Brain microvascular endothelial cell (primary cell): ENCODE results near the gene TENM3.

ENCODE experiments used
- DNase-seq: peaks from one replicate; pipeline ENCODE4 v3.0.0-alpha.2; 2020
- H3K27ac ChIP-seq: fragments of 250-450 bp; sonication (Bioruptor Pico); 2 replicates; pipeline ENCODE4 v1.5.1; 2020; ENCODE audit warnings: mild to moderate bottlenecking, moderate library complexity
- H3K27me3 ChIP-seq: fragments of 250-450 bp; sonication (Bioruptor Pico); replicated peaks from 2 replicates; pipeline ENCODE4 v1.5.1; 2020; ENCODE audit warnings: mild to moderate bottlenecking
- H3K36me3 ChIP-seq: fragments of 250-450 bp; sonication (Bioruptor Pico); replicated peaks from 2 replicates; pipeline ENCODE4 v1.5.1; 2020; ENCODE audit warnings: mild to moderate bottlenecking
- H3K4me3 ChIP-seq: 2 replicates; pipeline ENCODE4 v1.5.1; 2011; ENCODE audit warnings: low read depth, mild to moderate bottlenecking, control low read depth, low read length, moderate library complexity
- in situ Hi-C: cut with HindIII; loops from 2 replicates; pipeline ENCODE4 v1.10.0; 2017; ENCODE audit warnings: low sequenced_read_pairs, low pct_ligation_motif_present
- TF ChIP-seq, protein P1 (sequence below): IDR thresholded peaks from 2 replicates; pipeline ENCODE4 v1.5.1; 2011; ENCODE audit warnings: low read depth, mild to moderate bottlenecking, moderate library complexity, low read length, control low read depth, inconsistent platforms; ENCODE audit errors: missing control alignments

TENM3 gene

DNA sequence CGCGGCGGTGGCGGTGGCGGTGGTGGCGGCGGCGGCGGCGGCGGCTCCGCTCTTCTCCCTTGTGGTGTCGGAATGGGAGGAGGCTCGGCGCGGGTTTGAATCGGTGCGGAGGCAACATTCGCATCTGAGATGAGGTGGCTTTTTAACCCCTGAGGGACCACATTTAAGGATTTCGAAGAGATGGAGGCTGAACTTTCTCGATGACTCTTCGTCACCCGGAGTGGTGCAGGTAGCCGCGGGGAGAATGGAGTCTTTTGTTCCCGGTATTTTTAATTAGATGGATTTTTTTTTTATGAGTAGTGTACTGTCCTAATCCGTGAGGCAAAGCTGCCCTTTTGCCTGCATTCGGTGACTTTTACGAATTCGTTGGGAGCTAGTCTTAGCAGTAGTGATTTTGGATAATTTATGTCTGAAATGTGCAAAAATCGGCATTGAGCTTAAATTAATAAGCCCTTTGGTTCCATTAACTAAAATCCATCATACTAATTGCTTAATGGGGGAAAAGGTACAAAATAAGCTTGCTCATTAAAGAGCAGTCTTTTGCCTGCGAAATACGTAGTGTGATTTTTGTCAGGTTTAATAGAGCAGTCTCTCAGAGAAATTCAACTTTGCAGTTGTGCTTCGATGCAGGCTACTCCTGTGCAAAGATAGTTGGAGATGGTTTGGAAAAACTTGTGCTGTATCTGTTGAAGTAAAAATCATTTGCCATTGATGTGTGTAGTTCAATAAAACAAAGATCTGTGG, 206.2 kb downstream of the TENM3 start:
- Histone ChIP-seq H3K27ac (no peak overlapping the region), H3K4me3 (peak overlapping the region; percentile 76), H3K36me3 (no peaks in the 10 kb centered on the region), H3K27me3 (no peaks in the 10 kb centered on the region)
- TF ChIP-seq, protein P1, sequence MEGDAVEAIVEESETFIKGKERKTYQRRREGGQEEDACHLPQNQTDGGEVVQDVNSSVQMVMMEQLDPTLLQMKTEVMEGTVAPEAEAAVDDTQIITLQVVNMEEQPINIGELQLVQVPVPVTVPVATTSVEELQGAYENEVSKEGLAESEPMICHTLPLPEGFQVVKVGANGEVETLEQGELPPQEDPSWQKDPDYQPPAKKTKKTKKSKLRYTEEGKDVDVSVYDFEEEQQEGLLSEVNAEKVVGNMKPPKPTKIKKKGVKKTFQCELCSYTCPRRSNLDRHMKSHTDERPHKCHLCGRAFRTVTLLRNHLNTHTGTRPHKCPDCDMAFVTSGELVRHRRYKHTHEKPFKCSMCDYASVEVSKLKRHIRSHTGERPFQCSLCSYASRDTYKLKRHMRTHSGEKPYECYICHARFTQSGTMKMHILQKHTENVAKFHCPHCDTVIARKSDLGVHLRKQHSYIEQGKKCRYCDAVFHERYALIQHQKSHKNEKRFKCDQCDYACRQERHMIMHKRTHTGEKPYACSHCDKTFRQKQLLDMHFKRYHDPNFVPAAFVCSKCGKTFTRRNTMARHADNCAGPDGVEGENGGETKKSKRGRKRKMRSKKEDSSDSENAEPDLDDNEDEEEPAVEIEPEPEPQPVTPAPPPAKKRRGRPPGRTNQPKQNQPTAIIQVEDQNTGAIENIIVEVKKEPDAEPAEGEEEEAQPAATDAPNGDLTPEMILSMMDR = no peak
- DNase-seq = peak; percentile 35
- in situ Hi-C loops = no loop called here

DNA sequence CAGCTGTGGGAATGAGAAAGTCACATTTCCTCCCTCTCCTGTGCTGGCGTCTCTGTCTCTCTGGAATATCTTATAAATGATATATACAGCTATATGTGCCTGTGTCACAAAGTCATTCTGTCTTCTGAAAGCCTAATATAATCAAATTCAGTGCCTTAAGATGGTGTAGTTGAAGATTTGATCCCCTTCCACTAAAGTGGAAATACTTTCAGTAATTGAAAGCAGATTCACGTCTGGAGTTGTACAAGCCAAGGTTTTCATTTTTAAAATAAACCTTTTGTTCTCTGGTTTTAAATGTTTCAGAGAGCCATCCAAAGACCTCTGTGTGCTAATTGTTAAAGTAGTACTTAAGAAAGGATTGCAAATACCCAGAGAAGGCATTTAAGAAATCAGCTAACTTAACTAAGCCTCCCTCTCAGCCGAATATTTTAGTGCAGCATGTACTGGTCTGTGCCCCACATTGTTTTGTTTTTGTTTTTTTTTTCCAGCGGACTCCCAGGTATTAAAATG, 206.8 kb downstream of the TENM3 start:
- Histone ChIP-seq H3K27me3 (no peaks in the 10 kb centered on the region), H3K27ac (no peak overlapping the region), H3K36me3 (no peaks in the 10 kb centered on the region), H3K4me3 (peak overlapping the region; percentile 76)
- no peak for DNase-seq
- in situ Hi-C loops = no loop called here
- TF ChIP-seq, protein P1 = no peak

DNA sequence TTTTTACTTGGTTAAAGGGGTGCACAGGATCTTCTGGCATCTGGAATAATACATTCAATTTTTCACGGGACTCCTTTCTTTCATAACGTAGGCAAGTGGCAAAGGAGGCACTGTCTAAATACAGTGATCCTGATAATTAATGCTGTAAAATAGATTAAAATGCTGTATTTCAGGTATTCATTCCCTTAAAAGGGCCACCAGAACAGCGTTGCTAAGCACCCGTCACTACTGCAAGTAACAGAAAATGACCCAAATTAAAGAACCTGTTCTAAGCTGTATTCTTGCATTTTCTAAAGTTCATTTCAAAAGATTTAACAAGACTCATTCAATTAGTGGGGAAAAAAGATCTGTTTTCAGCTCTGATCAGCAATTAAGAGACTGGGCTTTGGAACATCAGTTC, 208.2 kb downstream of the TENM3 start:
- no peak for DNase-seq
- H3K36me3 ChIP-seq = no peaks in the 10 kb centered on the region
- TF ChIP-seq, protein P1 = no peak
- H3K4me3 ChIP-seq = no peak overlapping the region
- H3K27ac ChIP-seq = no peak overlapping the region
- no peaks in the 10 kb centered on the region for H3K27me3 ChIP-seq
- in situ Hi-C loops = no loop called here

DNA sequence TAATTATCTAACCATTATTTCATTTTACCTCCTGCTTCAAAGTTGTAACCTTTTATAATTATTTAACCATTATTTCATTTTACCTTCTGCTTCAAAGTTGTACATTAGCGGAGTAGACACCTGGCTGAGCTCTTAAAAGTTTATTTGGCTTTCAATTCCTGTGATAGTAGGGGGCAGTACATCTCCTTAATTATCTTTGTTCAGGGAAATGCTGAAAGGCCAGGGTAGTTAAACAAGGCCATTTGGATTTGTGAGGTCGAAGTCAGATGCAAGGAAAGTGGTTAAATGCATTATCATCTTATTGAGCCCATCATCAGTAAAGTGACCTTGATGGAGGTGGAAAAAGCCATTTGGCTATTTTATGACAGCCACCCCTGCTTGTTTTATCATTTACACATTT, 210.6 kb downstream of the TENM3 start:
- TF ChIP-seq, protein P1 = no peak
- DNase-seq = no peak
- in situ Hi-C loops = no loop called here
- Histone ChIP-seq H3K4me3 (no peak overlapping the region), H3K36me3 (no peaks in the 10 kb centered on the region), H3K27me3 (no peaks in the 10 kb centered on the region), H3K27ac (no peak overlapping the region)

DNA sequence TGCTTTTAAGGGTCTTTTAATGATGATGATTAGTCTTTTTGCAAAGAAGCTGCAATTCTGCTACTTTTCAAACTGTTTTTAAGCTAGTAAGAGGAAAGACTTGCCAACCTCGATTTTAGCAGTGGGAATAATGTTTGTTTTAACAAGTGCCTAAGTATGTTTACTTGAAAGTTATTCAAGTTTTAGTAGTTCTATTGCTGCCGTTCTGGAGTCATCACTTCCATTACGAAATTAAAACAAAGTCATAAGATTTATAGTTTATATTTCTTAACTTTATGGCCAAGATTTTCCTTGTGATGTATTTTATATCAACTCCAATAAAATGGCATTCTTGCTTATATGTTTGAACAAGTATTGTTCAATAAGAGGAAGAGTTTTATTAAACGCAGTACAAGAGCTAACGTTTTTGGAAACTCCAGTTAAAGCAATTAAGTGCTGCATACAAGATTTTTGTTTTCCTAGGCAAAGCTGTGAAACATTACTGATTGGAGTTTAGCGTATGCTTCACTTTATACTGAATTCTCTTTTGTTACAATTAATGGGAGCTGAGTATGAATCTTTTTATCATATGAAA, 211.3 kb downstream of the TENM3 start:
- TF ChIP-seq, protein P1 = no peak
- no peak for DNase-seq
- no peaks in the 10 kb centered on the region for H3K27me3 ChIP-seq
- in situ Hi-C loops = no loop called here
- H3K27ac ChIP-seq = no peak overlapping the region
- no peak overlapping the region for H3K4me3 ChIP-seq
- no peaks in the 10 kb centered on the region for H3K36me3 ChIP-seq
